Endothelial cell (in vitro differentiated cells): Measurements from ENCODE around the gene TBR1. TPM values are rescaled to one million over a fixed set of nuclear protein-coding genes. Genes with fewer than 3 reads are reported as not detected.
A peak's percentile ranks its signal among the peaks of the same experiment; 100 is the strongest.

ENCODE experiments used
- DNase-seq: peaks from one replicate; pipeline ENCODE4 v3.0.0; 2021; ENCODE audit warnings: low spot score
- H3K27ac Mint-ChIP-seq: one replicate; pipeline ENCODE4 v1.8.0; 2021; ENCODE audit warnings: mixed read lengths, inconsistent platforms; ENCODE audit not compliant: unreplicated experiment
- H3K27me3 Mint-ChIP-seq: one replicate; pipeline ENCODE4 v1.8.0; 2021; ENCODE audit warnings: mild to moderate bottlenecking, moderate library complexity, mixed read lengths, inconsistent platforms; ENCODE audit not compliant: unreplicated experiment
- H3K36me3 Mint-ChIP-seq: one replicate; pipeline ENCODE4 v1.8.0; 2021; ENCODE audit warnings: mild to moderate bottlenecking, low read depth, mixed read lengths, inconsistent platforms; ENCODE audit not compliant: unreplicated experiment
- H3K4me1 Mint-ChIP-seq: one replicate; pipeline ENCODE4 v1.8.0; 2021; ENCODE audit warnings: mild to moderate bottlenecking, mixed read lengths, inconsistent platforms; ENCODE audit not compliant: unreplicated experiment
- H3K4me3 Mint-ChIP-seq: one replicate; pipeline ENCODE4 v1.8.0; 2021; ENCODE audit warnings: mild to moderate bottlenecking, mixed read lengths, inconsistent platforms; ENCODE audit not compliant: unreplicated experiment
- H3K9me3 Mint-ChIP-seq: one replicate; pipeline ENCODE4 v1.8.0; 2021; ENCODE audit warnings: mixed read lengths, inconsistent platforms; ENCODE audit not compliant: unreplicated experiment
- total RNA-seq: library from RNA; stranded (reverse); fragmentation: NEBNext Ultra II Directional; extraction: Animal tissue kit (Norgen Biotek cat#: 25700); gene quantifications from one replicate; pipeline ENCODE4 v1.2.1, GENCODE V29; 2021; ENCODE audit not compliant: unreplicated experiment
- TF ChIP-seq, protein P1 (sequence below): fragments of 200-600 bp; sonication (generic); IDR thresholded peaks from one replicate; pipeline ENCODE4 v1.5.0; 2021; ENCODE audit warnings: antibody characterized with exemption; ENCODE audit not compliant: unreplicated experiment

The TBR1 gene
- total RNA-seq, 1 donor from 2014 or later: 0.08 TPM

DNA sequence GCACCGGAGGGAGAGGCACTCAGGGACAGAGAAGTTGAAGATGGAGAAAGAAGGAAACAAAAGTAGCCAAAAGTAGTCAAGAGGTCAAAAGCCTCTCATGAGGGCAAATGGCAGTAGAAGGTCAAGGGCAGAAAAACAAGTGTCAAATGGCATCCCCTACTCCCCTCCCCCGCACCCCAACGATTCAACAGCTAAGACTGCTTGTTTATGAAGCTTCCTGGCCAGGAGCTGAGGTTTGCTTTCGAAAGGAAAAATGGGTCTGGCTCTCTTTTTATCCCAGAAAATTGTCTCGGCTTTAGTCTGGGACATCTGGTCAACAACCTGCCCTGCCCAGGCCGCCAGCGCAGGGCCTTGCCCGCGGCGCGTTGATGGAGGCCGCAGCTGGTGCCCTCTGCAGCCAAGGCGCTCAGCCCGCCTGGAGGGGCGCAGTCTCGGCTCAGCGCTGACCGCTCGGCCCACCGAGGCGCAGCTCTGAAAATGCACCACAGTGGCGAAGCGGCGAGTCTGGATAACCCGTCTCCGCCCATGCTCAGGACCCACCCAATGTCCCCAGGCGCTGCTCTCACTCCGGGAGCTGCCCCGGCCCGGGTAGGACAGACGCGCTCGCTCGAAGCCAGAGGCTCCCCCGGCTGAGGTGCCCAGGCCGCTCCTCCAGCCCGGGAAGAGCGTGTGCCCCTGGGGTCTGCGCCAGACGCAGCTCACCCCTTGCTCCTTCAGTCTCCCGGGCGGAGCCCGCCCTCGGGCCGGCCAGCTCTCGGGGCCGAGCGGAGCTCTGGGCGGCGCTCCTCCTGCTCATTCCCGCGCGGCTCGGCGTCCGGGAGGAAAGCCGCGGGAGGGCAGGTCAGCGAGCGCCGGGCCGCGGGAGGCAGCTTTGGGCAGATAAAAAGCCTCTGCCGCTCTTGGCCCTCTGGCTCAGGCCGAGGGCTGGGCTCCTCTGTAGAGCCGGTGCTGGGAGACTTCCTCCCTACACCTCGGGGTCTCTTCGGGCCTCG lies 1.8 kb upstream of the TBR1 start:
- Mint-ChIP-seq H3K27me3 (peaks cover 36% of the 10 kb centered on the region), H3K9me3 (no peaks in the 10 kb centered on the region), H3K36me3 (peaks cover 4% of the 10 kb centered on the region), H3K27ac (no peak overlapping the region), H3K4me1 (peaks cover 41% of the 10 kb centered on the region), H3K4me3 (peak overlapping the region; percentile 91)
- TF ChIP-seq, protein P1, sequence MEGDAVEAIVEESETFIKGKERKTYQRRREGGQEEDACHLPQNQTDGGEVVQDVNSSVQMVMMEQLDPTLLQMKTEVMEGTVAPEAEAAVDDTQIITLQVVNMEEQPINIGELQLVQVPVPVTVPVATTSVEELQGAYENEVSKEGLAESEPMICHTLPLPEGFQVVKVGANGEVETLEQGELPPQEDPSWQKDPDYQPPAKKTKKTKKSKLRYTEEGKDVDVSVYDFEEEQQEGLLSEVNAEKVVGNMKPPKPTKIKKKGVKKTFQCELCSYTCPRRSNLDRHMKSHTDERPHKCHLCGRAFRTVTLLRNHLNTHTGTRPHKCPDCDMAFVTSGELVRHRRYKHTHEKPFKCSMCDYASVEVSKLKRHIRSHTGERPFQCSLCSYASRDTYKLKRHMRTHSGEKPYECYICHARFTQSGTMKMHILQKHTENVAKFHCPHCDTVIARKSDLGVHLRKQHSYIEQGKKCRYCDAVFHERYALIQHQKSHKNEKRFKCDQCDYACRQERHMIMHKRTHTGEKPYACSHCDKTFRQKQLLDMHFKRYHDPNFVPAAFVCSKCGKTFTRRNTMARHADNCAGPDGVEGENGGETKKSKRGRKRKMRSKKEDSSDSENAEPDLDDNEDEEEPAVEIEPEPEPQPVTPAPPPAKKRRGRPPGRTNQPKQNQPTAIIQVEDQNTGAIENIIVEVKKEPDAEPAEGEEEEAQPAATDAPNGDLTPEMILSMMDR: no peak
- peak; percentile 60 for DNase-seq

DNA sequence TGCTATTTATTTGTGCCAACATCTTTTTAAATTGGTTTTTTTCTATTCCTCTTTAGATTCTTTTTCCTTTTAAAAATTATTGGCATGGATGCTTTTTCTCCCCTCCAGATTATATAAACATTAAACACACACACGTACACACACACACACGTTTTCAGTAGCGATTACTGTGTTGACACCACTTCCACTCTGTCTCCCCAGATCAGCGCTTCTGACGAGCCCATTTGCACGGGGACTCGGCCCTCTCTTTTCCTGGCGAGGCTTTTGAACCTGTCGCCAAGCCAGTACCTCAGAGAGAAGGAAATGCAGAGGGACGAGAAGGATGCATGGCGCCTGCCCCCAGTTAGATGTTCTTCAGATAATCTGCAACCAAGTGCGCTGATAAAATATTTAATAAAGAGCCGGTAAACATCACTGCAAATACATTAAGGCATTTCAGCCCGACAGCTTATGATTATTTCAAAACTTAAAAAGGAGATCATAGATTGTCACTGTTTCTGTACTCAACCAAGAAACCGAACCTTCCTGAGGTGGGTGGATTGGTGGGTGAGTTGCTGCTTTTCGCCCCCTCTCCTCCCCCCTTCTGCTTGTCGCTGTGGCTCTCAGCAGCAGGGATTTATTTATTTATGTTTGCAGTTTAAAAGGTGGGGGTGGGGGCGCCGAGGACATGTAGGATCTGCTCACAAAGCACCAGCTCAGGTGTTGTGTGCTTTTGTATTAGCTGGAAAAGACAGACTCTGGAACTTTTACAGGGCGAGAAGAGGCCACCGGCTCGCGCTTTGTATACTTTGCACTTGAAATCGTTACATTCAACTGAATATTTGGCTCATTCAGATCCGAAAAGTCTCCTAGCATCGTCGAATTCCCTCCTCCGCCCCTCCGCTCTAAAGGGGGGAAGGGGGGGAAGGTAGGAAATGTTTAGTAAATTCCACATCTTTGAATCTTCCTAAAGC lies 787 bp upstream of the TBR1 start:
- Mint-ChIP-seq H3K27me3 (peaks cover 39% of the 10 kb centered on the region), H3K9me3 (no peaks in the 10 kb centered on the region), H3K4me3 (peak overlapping the region; percentile 91), H3K36me3 (peaks cover 4% of the 10 kb centered on the region), H3K27ac (no peak overlapping the region), H3K4me1 (peaks cover 43% of the 10 kb centered on the region)
- DNase-seq: no peak
- TF ChIP-seq, protein P1: no peak

DNA sequence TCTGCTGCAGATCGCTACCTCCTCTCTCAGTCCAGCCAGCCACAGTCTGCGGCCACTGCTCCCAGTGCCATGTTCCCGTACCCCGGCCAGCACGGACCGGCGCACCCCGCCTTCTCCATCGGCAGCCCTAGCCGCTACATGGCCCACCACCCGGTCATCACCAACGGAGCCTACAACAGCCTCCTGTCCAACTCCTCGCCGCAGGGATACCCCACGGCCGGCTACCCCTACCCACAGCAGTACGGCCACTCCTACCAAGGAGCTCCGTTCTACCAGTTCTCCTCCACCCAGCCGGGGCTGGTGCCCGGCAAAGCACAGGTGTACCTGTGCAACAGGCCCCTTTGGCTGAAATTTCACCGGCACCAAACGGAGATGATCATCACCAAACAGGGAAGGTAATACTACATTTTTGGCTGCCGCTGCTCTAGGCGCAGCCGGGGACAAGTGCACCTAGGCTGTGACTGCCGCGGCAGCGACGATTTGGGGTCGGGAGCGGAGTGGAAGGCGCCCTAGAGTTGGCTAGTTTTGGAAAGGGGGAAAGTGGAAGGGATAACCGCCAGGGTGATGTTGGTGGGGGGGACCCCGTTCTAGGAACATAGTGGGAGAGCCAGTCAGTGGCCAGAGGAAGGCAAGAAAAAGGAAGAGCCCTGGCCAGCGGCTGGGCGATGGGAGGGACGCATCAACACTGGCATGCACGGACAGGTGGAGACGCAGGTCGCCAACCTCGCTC lies 776 bp downstream of the TBR1 start:
- H3K27ac Mint-ChIP-seq: no peak overlapping the region
- H3K4me3 Mint-ChIP-seq: no peak overlapping the region
- H3K36me3 Mint-ChIP-seq: peaks cover 4% of the 10 kb centered on the region
- TF ChIP-seq, protein P1: no peak
- no peaks in the 10 kb centered on the region for H3K9me3 Mint-ChIP-seq
- H3K4me1 Mint-ChIP-seq: peaks cover 48% of the 10 kb centered on the region
- DNase-seq: no peak
- peaks cover 53% of the 10 kb centered on the region for H3K27me3 Mint-ChIP-seq

DNA sequence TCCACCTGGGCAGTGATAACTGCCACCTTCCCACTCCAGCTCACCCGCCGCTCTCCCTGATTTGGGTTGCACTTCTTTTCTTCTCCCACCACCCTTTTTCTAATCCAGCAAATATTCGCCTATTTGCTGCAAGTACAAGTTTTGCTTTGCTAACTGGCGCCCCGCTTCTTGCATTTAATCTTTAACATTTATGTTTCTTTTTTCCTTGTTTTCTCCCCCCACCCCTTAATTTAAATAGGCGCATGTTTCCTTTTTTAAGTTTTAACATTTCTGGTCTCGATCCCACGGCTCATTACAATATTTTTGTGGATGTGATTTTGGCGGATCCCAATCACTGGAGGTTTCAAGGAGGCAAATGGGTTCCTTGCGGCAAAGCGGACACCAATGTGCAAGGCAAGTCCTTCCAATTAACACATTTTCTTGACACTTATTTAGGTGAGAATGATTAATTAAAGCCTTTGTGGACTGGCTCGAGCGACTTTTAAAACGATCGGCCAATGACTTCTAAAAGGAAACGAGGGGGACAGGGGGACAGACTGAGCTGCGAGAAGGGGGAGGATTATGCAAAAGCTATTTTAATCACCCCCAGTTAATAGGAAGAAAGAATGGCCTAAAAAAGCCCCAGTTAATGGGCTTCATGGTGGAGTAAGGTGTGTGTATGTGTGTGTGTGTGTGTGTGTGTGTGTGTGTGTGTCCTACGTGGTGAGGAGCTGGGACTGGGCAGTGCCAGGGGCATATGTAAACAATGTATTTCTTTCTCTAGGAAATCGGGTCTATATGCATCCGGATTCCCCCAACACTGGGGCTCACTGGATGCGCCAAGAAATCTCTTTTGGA lies 1.6 kb downstream of the TBR1 start:
- no peak for DNase-seq
- Mint-ChIP-seq H3K27me3 (peaks cover 59% of the 10 kb centered on the region), H3K27ac (peak overlapping the region; percentile 31), H3K9me3 (no peaks in the 10 kb centered on the region), H3K4me3 (peak overlapping the region; percentile 78), H3K4me1 (peaks cover 48% of the 10 kb centered on the region), H3K36me3 (peaks cover 4% of the 10 kb centered on the region)
- TF ChIP-seq, protein P1: no peak
